Mesothelial cell of epicardium (in vitro differentiated cells): Measurements from ENCODE around the gene ANKRD65. TPM values are rescaled to one million over a fixed set of nuclear protein-coding genes. Genes with fewer than 3 reads are reported as not detected.

Experiments used
- DNase-seq, 2 experiments: peaks; one replicate each; pipeline ENCODE4 v3.0.0; 2021; ENCODE audit warnings: low spot score in 2 of 2; ENCODE audit not compliant: unreplicated experiment in 2 of 2
- H3K27ac Mint-ChIP-seq: 2 replicates; pipeline ENCODE4 v1.8.0; 2021; ENCODE audit warnings: mixed read lengths
- H3K27me3 Mint-ChIP-seq: 2 replicates; pipeline ENCODE4 v1.8.0; 2021; ENCODE audit warnings: low read depth, mixed read lengths
- H3K36me3 Mint-ChIP-seq: 2 replicates; pipeline ENCODE4 v1.8.0; 2021; ENCODE audit warnings: mixed read lengths
- H3K4me1 Mint-ChIP-seq: 2 replicates; pipeline ENCODE4 v1.8.0; 2021; ENCODE audit warnings: mixed read lengths
- H3K4me3 Mint-ChIP-seq: 2 replicates; pipeline ENCODE4 v1.8.0; 2021; ENCODE audit warnings: mild to moderate bottlenecking, moderate library complexity, mixed read lengths
- H3K9me3 Mint-ChIP-seq: 2 replicates; pipeline ENCODE4 v1.8.0; 2021; ENCODE audit warnings: mixed read lengths
- total RNA-seq: library from RNA; stranded (reverse); gene quantifications from 3 replicates; pipeline ENCODE4 v1.2.1, GENCODE V29; 2021
- TF ChIP-seq, protein P1 (sequence below): fragments of 200-600 bp; sonication (generic); IDR thresholded peaks from one replicate; pipeline ENCODE4 v1.5.0; 2021; ENCODE audit warnings: antibody characterized with exemption; ENCODE audit not compliant: unreplicated experiment

ANKRD65 gene
- total RNA-seq, 1 donor from 2014 or later: 12.3 TPM

DNA sequence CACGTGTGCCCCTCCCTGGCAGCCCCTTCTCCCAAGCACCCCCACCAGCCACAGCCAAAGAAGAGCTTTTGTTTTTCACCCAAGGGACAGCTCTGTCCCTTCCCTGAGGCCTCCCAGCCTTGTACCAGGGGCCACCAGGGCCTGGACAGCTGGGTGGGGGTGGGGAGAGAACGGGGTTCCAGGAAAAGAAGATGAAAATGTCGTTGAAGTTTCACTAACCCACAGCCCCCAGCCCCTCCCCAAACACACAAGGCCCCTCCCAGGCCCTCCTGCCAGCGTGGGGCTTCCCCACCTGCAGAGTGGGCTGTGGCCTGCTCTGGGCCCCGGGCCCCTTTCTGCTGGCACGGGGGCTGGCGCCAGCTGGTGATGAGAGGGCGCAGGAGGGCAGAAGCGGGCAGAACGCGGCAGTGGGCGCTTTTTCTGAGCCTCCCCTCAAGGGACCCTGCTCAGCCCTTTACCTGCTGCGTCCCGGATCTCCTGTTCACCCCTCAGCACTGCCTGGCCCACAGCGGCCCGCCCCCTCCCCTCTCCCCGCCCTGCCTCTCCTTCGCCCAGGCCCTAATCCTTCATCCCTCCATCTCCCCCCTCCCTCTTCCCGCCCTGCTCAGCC, 5.5 kb upstream of the ANKRD65 start:
- TF ChIP-seq, protein P1, sequence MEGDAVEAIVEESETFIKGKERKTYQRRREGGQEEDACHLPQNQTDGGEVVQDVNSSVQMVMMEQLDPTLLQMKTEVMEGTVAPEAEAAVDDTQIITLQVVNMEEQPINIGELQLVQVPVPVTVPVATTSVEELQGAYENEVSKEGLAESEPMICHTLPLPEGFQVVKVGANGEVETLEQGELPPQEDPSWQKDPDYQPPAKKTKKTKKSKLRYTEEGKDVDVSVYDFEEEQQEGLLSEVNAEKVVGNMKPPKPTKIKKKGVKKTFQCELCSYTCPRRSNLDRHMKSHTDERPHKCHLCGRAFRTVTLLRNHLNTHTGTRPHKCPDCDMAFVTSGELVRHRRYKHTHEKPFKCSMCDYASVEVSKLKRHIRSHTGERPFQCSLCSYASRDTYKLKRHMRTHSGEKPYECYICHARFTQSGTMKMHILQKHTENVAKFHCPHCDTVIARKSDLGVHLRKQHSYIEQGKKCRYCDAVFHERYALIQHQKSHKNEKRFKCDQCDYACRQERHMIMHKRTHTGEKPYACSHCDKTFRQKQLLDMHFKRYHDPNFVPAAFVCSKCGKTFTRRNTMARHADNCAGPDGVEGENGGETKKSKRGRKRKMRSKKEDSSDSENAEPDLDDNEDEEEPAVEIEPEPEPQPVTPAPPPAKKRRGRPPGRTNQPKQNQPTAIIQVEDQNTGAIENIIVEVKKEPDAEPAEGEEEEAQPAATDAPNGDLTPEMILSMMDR: no peak
- H3K4me3 Mint-ChIP-seq: peak overlapping the region; percentile 46
- no peak for DNase-seq
- no peaks in the 10 kb centered on the region for H3K9me3 Mint-ChIP-seq
- H3K4me1 Mint-ChIP-seq: peaks cover 47% of the 10 kb centered on the region
- no peaks in the 10 kb centered on the region for H3K27me3 Mint-ChIP-seq
- H3K27ac Mint-ChIP-seq: peak overlapping the region; percentile 82
- no peaks in the 10 kb centered on the region for H3K36me3 Mint-ChIP-seq

DNA sequence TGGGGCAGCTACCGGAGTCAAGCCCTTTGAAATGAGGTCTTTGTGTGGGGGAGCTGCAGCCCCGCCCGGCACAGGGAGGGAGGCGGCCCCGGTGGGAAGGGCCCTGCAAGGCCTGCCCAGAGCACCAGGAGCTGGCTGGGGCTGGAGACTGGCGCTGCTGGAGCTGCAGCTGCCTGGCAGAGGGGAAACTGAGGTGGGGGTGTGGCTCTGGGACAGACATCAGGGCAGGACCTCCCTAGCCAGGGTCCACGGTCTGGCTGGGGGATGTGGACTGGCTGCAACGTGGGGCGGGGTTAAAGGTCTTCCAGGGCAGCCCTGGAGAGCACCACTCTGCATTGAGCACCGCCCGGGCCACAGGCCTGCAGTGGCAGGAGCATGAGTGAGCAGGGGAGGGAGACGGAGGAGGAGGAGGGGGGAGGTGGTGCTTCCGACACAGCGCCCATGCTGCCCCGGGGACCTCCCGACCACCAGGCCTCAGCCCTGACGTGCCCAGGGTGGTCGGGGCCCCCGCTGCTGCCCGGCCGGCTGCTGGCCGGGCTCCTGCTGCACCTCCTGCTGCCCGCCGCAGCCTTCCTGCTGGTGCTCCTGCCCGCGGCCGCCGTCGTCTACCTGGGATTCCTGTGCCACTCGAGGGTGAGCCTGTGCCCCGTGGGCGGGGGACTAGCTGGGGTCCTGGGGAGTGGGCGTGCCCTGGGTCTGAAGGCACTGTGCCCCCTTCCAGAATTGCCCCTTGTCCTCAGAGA, 4.8 kb upstream of the ANKRD65 start:
- Mint-ChIP-seq H3K36me3 (no peaks in the 10 kb centered on the region), H3K4me1 (peaks cover 47% of the 10 kb centered on the region), H3K9me3 (no peaks in the 10 kb centered on the region), H3K4me3 (peak overlapping the region; percentile 46), H3K27me3 (no peaks in the 10 kb centered on the region), H3K27ac (peak overlapping the region; percentile 85)
- TF ChIP-seq, protein P1: no peak
- DNase-seq: no peak

DNA sequence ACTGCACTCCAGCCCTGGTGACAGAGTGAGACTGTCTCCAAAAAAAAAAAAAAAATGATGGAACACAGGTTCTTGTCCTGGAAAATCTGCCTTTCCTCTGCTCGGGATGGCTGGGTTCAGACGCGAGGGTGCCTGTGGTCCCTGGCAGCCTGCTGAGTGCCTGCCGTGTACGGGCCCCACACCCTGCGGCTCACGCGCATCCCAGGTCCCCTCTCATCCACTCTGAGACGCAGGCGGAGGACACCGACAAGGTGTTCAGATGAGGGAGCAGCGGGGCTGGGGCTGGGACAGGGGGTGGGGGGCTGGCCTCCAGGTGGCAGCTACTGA, 4.3 kb upstream of the ANKRD65 start:
- Mint-ChIP-seq H3K9me3 (no peaks in the 10 kb centered on the region), H3K36me3 (no peaks in the 10 kb centered on the region), H3K27me3 (no peaks in the 10 kb centered on the region), H3K4me3 (peak overlapping the region; percentile 26), H3K4me1 (peaks cover 43% of the 10 kb centered on the region), H3K27ac (peak overlapping the region; percentile 77)
- TF ChIP-seq, protein P1: no peak
- no peak for DNase-seq

DNA sequence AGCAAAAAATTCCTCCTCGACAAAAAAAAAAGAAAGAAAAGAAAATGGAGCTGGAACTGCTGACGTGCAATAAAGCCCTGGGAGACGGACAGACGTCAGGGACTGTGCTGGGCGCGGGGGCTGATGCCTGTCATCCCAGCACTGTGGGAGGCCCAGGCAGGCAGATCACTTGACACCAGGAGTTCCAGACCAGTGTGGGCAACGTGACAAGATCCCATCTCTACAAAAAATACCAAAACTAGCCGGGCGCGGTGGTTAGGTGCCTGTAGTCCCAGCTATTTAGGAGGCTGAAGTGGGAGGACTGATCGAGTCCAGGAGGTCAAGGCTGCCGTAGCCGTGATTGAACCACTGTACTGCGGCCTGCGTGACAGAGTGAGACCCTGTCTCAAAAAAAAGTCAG, 3.6 kb upstream of the ANKRD65 start:
- TF ChIP-seq, protein P1: no peak
- Mint-ChIP-seq H3K27me3 (no peaks in the 10 kb centered on the region), H3K36me3 (no peaks in the 10 kb centered on the region), H3K9me3 (no peaks in the 10 kb centered on the region), H3K27ac (peak overlapping the region; percentile 77), H3K4me3 (no peak overlapping the region), H3K4me1 (peaks cover 37% of the 10 kb centered on the region)
- DNase-seq: no peak

DNA sequence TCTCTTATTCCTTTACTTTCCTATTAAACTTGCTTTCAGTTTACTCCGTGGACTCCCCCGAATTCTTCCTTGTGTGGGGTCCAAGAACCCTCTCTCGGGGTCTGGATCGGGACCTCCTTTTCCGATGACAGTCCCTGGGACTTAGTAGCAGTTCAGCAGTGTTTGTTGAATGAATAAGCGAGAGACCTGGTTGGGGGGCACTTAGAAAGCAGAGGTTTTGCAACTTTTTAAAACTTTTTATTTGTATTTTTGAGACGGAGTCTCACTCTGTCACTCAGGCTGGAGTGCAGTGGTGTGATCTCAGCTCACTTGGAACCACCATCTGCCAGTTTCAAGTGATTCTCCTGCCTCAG, 2.1 kb upstream of the ANKRD65 start:
- Mint-ChIP-seq H3K4me1 (peaks cover 36% of the 10 kb centered on the region), H3K4me3 (no peak overlapping the region), H3K36me3 (no peaks in the 10 kb centered on the region), H3K27ac (peak overlapping the region; percentile 96), H3K27me3 (no peaks in the 10 kb centered on the region), H3K9me3 (no peaks in the 10 kb centered on the region)
- TF ChIP-seq, protein P1: no peak
- DNase-seq: no peak
